DMS153 treated with DMSO at 0.1 percent for 48 hours (cell line): ENCODE data around the gene NFKB2.

ENCODE experiments used
- DNase-seq: peaks from one replicate; lab custom pipeline; 2025; ENCODE audit not compliant: unreplicated experiment; lab: John Stamatoyannopoulos, UW

The NFKB2 gene

GRCh38 chr10:102408131-102408727, 12.7 kb downstream of the NFKB2 start:
- no peak for DNase-seq

- no peak for DNase-seq
These were observed 13.5 kb downstream of the NFKB2 start for GRCh38 chr10:102408728-102409603.

GRCh38 chr10:102409604-102410428, 14.3 kb downstream of the NFKB2 start:
- no peak for DNase-seq

- no peak for DNase-seq
These were observed 15.0 kb downstream of the NFKB2 start for GRCh38 chr10:102410429-102411073.

GRCh38 chr10:102411341-102412255, 16.1 kb downstream of the NFKB2 start:
- no peak for DNase-seq

GRCh38 chr10:102412293-102412692, 16.8 kb downstream of the NFKB2 start:
- DNase-seq, result no peak

GRCh38 chr10:102413053-102413705, 17.7 kb downstream of the NFKB2 start:
- peak; percentile 86 for DNase-seq

- DNase-seq, result no peak
These were observed 18.5 kb downstream of the NFKB2 start for GRCh38 chr10:102413806-102414561.

- DNase-seq, result no peak
These were observed 19.2 kb downstream of the NFKB2 start for GRCh38 chr10:102414749-102415148.

- no peak for DNase-seq
These were observed 20.8 kb downstream of the NFKB2 start for GRCh38 chr10:102416283-102416682.

- no peak for DNase-seq
These were observed 21.2 kb downstream of the NFKB2 start for GRCh38 chr10:102416695-102417094.

GRCh38 chr10:102418622-102419268, 23.2 kb downstream of the NFKB2 start, which contains the start of gene PSD:
PSD (minus strand) TSS chr10:102418785; CDS start chr10:102417038, 1,747 bp downstream.
- DNase-seq, result peak; percentile 78

- DNase-seq, result peak; percentile 78
These were observed 24.0 kb downstream of the NFKB2 start for GRCh38 chr10:102419269-102420180.

GRCh38 chr10:102420181-102420713, 24.7 kb downstream of the NFKB2 start:
- no peak for DNase-seq

- DNase-seq, result peak; percentile 97
These were observed 25.4 kb downstream of the NFKB2 start, which contains the start of gene FBXL15 for GRCh38 chr10:102420714-102421506. FBXL15 (plus strand) TSS chr10:102420836; CDS start chr10:102421130, 294 bp downstream.

- no peak for DNase-seq
These were observed 25.9 kb downstream of the NFKB2 start for GRCh38 chr10:102421507-102421756.
